Effector memory CD4-positive, alpha-beta T cell (primary cell): Measurements from ENCODE around the gene KRT12.

ENCODE experiments used
- DNase-seq, 3 donors: peaks; one replicate each; pipeline ENCODE4 v3.0.0-alpha.2; 2020
- H3K27ac ChIP-seq: 2 replicates; pipeline ENCODE4 v1.7.0; 2013; ENCODE audit warnings: mild to moderate bottlenecking, low read length, moderate library complexity; ENCODE audit not compliant: insufficient read depth, poor library complexity, severe bottlenecking
- H3K27me3 ChIP-seq: replicated peaks from 2 replicates; pipeline ENCODE4 v1.7.0; 2013; ENCODE audit warnings: mild to moderate bottlenecking, low read length; ENCODE audit not compliant: insufficient read depth, control insufficient read depth, poor library complexity, severe bottlenecking
- H3K36me3 ChIP-seq: 2 replicates; pipeline ENCODE4 v1.7.0; 2013; ENCODE audit warnings: mild to moderate bottlenecking, low read length, moderate library complexity; ENCODE audit not compliant: control insufficient read depth, insufficient read depth
- H3K4me1 ChIP-seq: 2 replicates; pipeline ENCODE4 v1.7.0; 2013; ENCODE audit warnings: low read length, mild to moderate bottlenecking; ENCODE audit not compliant: control insufficient read depth, insufficient read depth, poor library complexity, severe bottlenecking
- H3K4me3 ChIP-seq: 2 replicates; pipeline ENCODE4 v1.7.0; 2013; ENCODE audit warnings: low read length, low read depth, mild to moderate bottlenecking; ENCODE audit not compliant: insufficient read depth, poor library complexity, severe bottlenecking
- H3K9me3 ChIP-seq: 2 replicates; pipeline ENCODE4 v1.7.0; 2013; ENCODE audit warnings: mild to moderate bottlenecking, low read length, moderate library complexity; ENCODE audit not compliant: control insufficient read depth

Gene KRT12

DNA sequence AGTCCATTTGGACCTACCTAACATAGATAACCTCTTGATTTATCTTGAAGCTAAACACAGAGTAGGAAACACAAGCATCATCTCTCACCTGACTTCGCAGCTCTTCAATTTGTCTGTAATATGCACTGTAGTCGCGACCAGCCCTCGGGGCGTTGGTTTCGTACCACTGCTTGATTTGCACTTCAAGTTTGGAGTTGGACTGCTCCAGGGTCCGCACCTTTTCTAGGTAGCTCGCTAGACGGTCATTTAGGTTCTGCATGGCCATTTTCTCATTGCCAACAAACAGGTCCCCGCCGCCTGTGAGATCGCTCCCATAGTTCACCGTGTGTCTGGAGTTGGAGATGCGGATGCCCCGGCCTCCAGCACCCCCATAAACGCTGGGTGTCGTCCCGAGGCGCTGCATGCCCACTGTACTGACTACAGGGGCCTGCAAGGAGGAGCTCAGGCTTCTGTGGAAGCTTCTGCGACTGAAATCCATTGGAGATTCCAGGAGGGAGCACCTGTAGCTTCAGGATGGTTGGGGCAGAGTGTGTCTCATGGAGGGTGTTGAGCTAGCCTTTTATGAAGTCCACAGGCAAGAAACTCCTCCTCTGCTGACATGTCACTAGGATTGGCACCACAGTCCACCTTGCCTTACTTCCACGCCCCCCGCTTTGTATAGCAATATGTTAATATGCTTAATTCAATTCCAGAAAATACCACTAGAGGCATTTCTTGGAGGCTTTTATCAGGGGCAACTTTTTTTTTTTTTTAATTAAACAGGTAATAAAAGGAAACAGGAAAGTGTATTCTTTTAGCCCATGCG, 17.9 kb upstream of the KRT12 start, which contains the start of gene KRT20:
Gene KRT20, minus strand, starts transcription at position 535 of the 805 bp plus-strand sequence. Its CDS starts 57 bp downstream, at position 478.
- DNase-seq, result no peak
- Histone ChIP-seq H3K36me3 (no peaks in the 10 kb centered on the region), H3K9me3 (no peaks in the 10 kb centered on the region), H3K27me3 (no peaks in the 10 kb centered on the region), H3K4me3 (no peak within 1 kb of the TSS), H3K4me1 (no peaks in the 10 kb centered on the region), H3K27ac (no peak within 1 kb of the TSS)

GRCh38 chr17:40883626-40884334, 16.8 kb upstream of the KRT12 start:
- H3K27ac ChIP-seq, result no peak overlapping the region
- DNase-seq, result no peak
- no peaks in the 10 kb centered on the region for H3K27me3 ChIP-seq
- no peak overlapping the region for H3K4me3 ChIP-seq
- H3K9me3 ChIP-seq, result no peaks in the 10 kb centered on the region
- no peaks in the 10 kb centered on the region for H3K36me3 ChIP-seq
- no peaks in the 10 kb centered on the region for H3K4me1 ChIP-seq

GRCh38 chr17:40883031-40883430, 16.0 kb upstream of the KRT12 start:
- H3K36me3 ChIP-seq, result no peaks in the 10 kb centered on the region
- H3K4me1 ChIP-seq, result no peaks in the 10 kb centered on the region
- no peaks in the 10 kb centered on the region for H3K27me3 ChIP-seq
- H3K4me3 ChIP-seq, result no peak overlapping the region
- no peak for DNase-seq
- H3K27ac ChIP-seq, result no peak overlapping the region
- H3K9me3 ChIP-seq, result no peaks in the 10 kb centered on the region

DNA sequence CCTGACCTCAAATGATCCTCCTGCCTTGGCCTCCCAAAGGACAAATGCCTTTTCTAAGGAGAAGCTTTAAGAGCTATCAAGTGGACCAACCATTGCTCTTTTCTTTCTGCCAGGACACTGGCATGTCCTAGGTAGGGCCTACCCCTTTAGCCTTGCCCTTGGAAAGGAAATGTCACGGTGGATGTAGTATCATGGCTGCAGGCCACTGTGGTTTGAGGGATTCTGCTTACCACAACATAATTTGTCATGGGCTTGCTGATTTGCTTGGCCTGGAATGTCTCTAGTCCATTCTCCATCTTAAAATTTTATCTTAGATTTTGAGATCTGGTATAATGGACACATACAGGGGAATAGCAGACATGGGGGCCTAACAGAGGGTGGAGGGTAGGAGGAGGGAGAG, 12.0 kb upstream of the KRT12 start:
- H3K9me3 ChIP-seq, result no peaks in the 10 kb centered on the region
- no peak for DNase-seq
- H3K4me3 ChIP-seq, result no peak overlapping the region
- no peaks in the 10 kb centered on the region for H3K27me3 ChIP-seq
- H3K36me3 ChIP-seq, result no peaks in the 10 kb centered on the region
- no peak overlapping the region for H3K27ac ChIP-seq
- no peaks in the 10 kb centered on the region for H3K4me1 ChIP-seq

DNA sequence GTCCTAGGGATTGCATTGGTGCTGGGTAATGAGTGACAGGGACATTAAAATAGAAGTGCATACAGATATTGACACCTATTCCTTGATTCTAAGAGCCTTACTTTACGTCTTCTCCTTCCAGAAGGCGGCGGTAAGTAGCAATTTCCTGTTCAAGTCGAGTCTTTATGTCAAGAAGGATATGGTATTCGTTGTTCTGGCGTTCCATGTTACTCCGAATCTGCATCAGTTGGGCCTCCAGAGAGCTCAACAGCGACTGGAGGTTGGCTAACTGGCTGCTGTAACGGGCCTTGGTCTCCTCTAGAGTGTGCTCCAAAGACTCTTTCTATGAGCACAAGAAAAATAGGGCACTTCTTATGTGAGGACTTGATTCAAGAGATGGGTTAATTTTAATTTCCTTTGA, 11.0 kb upstream of the KRT12 start:
- Histone ChIP-seq H3K27me3 (no peaks in the 10 kb centered on the region), H3K4me3 (no peak overlapping the region), H3K36me3 (no peaks in the 10 kb centered on the region), H3K9me3 (no peaks in the 10 kb centered on the region), H3K4me1 (no peaks in the 10 kb centered on the region), H3K27ac (no peak overlapping the region)
- no peak for DNase-seq

GRCh38 chr17:40873801-40874200, 6.8 kb upstream of the KRT12 start:
- H3K4me3 ChIP-seq, result no peak overlapping the region
- no peak for DNase-seq
- no peaks in the 10 kb centered on the region for H3K4me1 ChIP-seq
- no peaks in the 10 kb centered on the region for H3K27me3 ChIP-seq
- no peaks in the 10 kb centered on the region for H3K36me3 ChIP-seq
- no peak overlapping the region for H3K27ac ChIP-seq
- H3K9me3 ChIP-seq, result no peaks in the 10 kb centered on the region

GRCh38 chr17:40873255-40873654, 6.2 kb upstream of the KRT12 start:
- Histone ChIP-seq H3K27me3 (no peaks in the 10 kb centered on the region), H3K27ac (no peak overlapping the region)

DNA sequence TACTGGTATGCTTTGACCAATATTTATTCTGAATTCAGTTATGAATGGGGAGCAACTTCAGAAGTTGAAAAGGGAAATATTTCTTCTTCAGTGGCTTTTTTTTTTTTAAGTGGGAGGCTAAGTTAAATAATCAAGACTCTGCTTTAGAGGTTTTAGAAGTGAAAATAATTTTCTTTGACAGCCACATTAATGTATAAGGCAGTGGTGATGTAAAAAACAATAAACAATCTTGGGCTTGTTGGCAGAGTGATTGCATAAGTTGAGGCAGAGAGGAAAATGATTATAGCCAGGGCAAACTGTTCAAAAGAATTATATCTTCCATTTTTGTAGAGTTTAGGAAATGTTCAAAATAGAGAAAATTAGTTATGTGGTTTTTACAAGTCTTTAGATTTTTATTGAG, 5.4 kb upstream of the KRT12 start:
- Histone ChIP-seq H3K27me3 (no peaks in the 10 kb centered on the region), H3K4me3 (no peak overlapping the region), H3K4me1 (no peaks in the 10 kb centered on the region), H3K27ac (no peak overlapping the region), H3K36me3 (no peaks in the 10 kb centered on the region), H3K9me3 (no peaks in the 10 kb centered on the region)
- DNase-seq, result no peak

More at GRCh38 chr17:40873255-40873654, 6.2 kb upstream of the KRT12 start:
- Histone ChIP-seq H3K4me1 (no peaks in the 10 kb centered on the region), H3K36me3 (no peaks in the 10 kb centered on the region), H3K4me3 (no peak overlapping the region), H3K9me3 (no peaks in the 10 kb centered on the region)
- no peak for DNase-seq

- Histone ChIP-seq H3K27me3 (no peaks in the 10 kb centered on the region), H3K36me3 (no peaks in the 10 kb centered on the region), H3K4me3 (no peak overlapping the region), H3K4me1 (no peaks in the 10 kb centered on the region), H3K9me3 (no peaks in the 10 kb centered on the region), H3K27ac (no peak overlapping the region)
- DNase-seq, result no peak
Measured at GRCh38 chr17:40871316-40871715, 4.3 kb upstream of the KRT12 start.

DNA sequence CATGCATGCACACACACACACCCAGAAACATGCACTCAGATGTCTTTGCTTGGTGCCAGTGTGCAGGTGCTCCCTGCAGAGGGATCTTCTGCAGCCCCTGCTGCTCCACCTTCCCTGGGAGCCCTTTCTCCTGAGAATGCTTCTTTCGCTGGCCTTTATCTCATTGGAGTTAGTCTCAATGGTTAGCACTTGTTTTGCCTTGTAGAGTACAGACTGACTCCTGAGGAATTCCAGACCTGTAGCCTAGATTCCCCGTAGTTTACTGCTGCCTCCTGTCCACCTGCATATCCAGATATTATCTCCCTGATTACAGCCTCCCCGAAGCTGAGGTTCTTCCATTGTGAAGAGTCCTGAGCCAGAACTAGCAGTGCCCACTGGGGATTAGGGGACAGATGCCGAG, 3.1 kb upstream of the KRT12 start:
- Histone ChIP-seq H3K27ac (no peak overlapping the region), H3K36me3 (no peaks in the 10 kb centered on the region), H3K27me3 (no peaks in the 10 kb centered on the region), H3K9me3 (no peaks in the 10 kb centered on the region), H3K4me1 (no peaks in the 10 kb centered on the region), H3K4me3 (no peak overlapping the region)
- no peak for DNase-seq
